ENCODE data around the gene KCNJ15.

DNA sequence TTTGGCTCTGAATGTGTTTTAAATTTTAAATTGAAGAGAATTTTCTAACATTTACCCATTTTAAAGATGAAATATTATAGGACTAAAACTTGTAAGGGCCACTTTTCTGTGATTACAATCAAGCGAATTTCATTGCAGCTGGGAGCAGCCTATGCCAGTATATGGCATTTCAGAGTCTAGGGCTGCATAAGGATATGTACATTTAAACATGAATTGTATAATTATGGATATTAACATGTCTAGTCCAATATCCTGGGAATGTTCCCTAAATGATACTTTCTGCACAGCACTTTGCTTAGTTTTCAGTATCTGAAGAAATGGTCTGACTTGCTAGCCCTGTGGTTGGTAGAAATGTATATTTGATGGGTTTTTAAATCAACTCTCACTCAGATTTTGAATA, 8.4 kb downstream of the KCNJ15 start:
- no peak for TF ChIP-seq POLR2A (IDR thresholded peaks at IDR 0.05)
- no peak for TF ChIP-seq POLR2AphosphoS5 (IDR thresholded peaks at IDR 0.05)
- TF ChIP-seq, protein P1, sequence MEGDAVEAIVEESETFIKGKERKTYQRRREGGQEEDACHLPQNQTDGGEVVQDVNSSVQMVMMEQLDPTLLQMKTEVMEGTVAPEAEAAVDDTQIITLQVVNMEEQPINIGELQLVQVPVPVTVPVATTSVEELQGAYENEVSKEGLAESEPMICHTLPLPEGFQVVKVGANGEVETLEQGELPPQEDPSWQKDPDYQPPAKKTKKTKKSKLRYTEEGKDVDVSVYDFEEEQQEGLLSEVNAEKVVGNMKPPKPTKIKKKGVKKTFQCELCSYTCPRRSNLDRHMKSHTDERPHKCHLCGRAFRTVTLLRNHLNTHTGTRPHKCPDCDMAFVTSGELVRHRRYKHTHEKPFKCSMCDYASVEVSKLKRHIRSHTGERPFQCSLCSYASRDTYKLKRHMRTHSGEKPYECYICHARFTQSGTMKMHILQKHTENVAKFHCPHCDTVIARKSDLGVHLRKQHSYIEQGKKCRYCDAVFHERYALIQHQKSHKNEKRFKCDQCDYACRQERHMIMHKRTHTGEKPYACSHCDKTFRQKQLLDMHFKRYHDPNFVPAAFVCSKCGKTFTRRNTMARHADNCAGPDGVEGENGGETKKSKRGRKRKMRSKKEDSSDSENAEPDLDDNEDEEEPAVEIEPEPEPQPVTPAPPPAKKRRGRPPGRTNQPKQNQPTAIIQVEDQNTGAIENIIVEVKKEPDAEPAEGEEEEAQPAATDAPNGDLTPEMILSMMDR (IDR thresholded peaks at IDR 0.05 in 8 of 11, conservative IDR thresholded peaks at IDR 0.05 in 3 of 11), result no peak

Data from spleen (tissue), 7 donors.